HL-60 (cell line): ENCODE results near the gene DCTN1.

Experiments
- DNase-seq, 2 experiments: peaks; one replicate each; pipeline ENCODE4 v3.0.0-alpha.2; 2010 to 2020; ENCODE audit warnings: low read depth in 1 of 2, low spot score in 1 of 2
- H3K27ac ChIP-seq: fragments of 250-450 bp; sonication (Bioruptor Pico); replicated peaks from 2 replicates; pipeline ENCODE4 v1.5.1; 2020; ENCODE audit warnings: mild to moderate bottlenecking, moderate library complexity
- H3K27me3 ChIP-seq: fragments of 250-450 bp; sonication (Bioruptor Pico); 2 replicates; pipeline ENCODE4 v1.5.1; 2021; ENCODE audit warnings: mild to moderate bottlenecking, moderate library complexity; ENCODE audit not compliant: insufficient read depth, poor library complexity, severe bottlenecking
- H3K4me3 ChIP-seq: replicated peaks from 2 replicates; pipeline ENCODE4 v1.5.1; 2011; ENCODE audit warnings: mild to moderate bottlenecking, control low read depth, low read length; ENCODE audit not compliant: insufficient read depth
- GABPA ChIP-seq: IDR thresholded peaks from 2 replicates; pipeline ENCODE4 v1.6.1; 2012; ENCODE audit warnings: low read depth
- POLR2AphosphoS5 ChIP-seq: IDR thresholded peaks from 2 replicates; pipeline ENCODE4 v1.6.1; 2012; ENCODE audit warnings: low read depth
- SPI1 ChIP-seq: IDR thresholded peaks from 2 replicates; pipeline ENCODE4 v1.6.1; 2012; ENCODE audit warnings: low read depth, mild to moderate bottlenecking, borderline replicate concordance
- TF ChIP-seq, protein P1 (sequence below): IDR thresholded peaks from 2 replicates; pipeline ENCODE4 v1.6.1; 2012; ENCODE audit warnings: low read depth; ENCODE audit not compliant: insufficient replicate concordance
- TF ChIP-seq, protein P2 (sequence below): IDR thresholded peaks from one replicate; pipeline ENCODE4 v1.5.1; 2011; ENCODE audit warnings: low read length, control low read depth, inconsistent platforms; ENCODE audit not compliant: insufficient read depth

DCTN1 gene

DNA sequence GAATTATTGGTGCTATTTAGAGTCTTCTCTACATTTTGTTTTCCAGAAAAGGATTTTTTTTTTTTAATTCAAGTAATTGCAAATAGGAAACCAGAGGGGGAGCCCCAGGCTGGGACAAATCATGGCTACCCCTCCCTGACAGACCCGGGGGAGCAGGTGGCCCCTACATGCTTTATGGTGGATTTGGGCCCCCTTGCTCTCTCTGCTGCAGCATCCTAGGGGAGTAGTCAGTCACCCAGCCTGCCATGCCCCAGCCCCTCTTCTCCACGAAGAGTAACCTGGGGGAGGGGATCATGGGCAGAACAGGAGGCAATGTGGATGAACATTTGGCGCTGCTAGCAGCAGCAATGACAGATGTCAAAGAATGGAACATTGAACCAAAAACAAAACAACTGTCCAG lies 36.7 kb upstream of the DCTN1 start:
- no peak for DNase-seq
- H3K27me3 ChIP-seq: peaks cover 30% of the 10 kb centered on the region
- H3K27ac ChIP-seq: no peak overlapping the region
- no peak for TF ChIP-seq SPI1
- TF ChIP-seq, protein P1, sequence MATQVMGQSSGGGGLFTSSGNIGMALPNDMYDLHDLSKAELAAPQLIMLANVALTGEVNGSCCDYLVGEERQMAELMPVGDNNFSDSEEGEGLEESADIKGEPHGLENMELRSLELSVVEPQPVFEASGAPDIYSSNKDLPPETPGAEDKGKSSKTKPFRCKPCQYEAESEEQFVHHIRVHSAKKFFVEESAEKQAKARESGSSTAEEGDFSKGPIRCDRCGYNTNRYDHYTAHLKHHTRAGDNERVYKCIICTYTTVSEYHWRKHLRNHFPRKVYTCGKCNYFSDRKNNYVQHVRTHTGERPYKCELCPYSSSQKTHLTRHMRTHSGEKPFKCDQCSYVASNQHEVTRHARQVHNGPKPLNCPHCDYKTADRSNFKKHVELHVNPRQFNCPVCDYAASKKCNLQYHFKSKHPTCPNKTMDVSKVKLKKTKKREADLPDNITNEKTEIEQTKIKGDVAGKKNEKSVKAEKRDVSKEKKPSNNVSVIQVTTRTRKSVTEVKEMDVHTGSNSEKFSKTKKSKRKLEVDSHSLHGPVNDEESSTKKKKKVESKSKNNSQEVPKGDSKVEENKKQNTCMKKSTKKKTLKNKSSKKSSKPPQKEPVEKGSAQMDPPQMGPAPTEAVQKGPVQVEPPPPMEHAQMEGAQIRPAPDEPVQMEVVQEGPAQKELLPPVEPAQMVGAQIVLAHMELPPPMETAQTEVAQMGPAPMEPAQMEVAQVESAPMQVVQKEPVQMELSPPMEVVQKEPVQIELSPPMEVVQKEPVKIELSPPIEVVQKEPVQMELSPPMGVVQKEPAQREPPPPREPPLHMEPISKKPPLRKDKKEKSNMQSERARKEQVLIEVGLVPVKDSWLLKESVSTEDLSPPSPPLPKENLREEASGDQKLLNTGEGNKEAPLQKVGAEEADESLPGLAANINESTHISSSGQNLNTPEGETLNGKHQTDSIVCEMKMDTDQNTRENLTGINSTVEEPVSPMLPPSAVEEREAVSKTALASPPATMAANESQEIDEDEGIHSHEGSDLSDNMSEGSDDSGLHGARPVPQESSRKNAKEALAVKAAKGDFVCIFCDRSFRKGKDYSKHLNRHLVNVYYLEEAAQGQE: no peak
- TF ChIP-seq GABPA: no peak
- TF ChIP-seq POLR2AphosphoS5: no peak
- TF ChIP-seq, protein P2, sequence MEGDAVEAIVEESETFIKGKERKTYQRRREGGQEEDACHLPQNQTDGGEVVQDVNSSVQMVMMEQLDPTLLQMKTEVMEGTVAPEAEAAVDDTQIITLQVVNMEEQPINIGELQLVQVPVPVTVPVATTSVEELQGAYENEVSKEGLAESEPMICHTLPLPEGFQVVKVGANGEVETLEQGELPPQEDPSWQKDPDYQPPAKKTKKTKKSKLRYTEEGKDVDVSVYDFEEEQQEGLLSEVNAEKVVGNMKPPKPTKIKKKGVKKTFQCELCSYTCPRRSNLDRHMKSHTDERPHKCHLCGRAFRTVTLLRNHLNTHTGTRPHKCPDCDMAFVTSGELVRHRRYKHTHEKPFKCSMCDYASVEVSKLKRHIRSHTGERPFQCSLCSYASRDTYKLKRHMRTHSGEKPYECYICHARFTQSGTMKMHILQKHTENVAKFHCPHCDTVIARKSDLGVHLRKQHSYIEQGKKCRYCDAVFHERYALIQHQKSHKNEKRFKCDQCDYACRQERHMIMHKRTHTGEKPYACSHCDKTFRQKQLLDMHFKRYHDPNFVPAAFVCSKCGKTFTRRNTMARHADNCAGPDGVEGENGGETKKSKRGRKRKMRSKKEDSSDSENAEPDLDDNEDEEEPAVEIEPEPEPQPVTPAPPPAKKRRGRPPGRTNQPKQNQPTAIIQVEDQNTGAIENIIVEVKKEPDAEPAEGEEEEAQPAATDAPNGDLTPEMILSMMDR: no peak
- no peak overlapping the region for H3K4me3 ChIP-seq

DNA sequence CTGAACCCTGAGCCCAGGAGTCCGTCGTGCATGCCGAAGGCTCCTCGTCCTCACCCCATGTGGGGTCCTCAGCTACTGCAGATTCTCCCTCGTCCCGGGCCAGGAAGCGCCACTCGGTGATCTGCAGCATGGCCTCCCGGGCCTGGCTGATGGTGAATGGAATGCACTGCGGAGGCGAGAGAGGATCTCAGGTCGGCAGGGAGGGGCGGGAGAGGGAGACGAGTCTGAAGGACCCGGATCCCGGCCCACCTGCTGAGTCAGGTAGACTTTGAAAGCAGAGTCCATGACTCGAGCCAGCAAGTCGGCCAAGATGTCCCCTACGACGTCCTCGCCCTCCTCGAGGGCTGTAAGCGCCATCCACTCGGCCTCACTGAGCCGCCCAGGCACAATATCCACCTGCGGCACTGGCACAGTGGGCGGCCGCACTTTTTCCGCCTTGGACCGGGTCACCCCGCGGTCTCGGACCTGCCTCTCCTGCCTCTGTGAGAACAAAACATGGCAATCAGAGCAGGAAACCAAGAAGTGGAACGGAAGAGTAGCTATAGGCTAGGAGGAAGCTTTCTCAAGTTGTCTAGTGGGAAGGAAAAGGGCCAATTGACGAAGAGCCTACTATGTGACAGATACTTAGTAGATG lies 35.8 kb upstream of the DCTN1 start:
- Histone ChIP-seq H3K4me3 (no peak overlapping the region), H3K27me3 (peaks cover 30% of the 10 kb centered on the region), H3K27ac (no peak overlapping the region)
- TF ChIP-seq SPI1 (no peak), POLR2AphosphoS5 (no peak), GABPA (no peak)
- TF ChIP-seq, protein P2: no peak
- TF ChIP-seq, protein P1: no peak
- no peak for DNase-seq

DNA sequence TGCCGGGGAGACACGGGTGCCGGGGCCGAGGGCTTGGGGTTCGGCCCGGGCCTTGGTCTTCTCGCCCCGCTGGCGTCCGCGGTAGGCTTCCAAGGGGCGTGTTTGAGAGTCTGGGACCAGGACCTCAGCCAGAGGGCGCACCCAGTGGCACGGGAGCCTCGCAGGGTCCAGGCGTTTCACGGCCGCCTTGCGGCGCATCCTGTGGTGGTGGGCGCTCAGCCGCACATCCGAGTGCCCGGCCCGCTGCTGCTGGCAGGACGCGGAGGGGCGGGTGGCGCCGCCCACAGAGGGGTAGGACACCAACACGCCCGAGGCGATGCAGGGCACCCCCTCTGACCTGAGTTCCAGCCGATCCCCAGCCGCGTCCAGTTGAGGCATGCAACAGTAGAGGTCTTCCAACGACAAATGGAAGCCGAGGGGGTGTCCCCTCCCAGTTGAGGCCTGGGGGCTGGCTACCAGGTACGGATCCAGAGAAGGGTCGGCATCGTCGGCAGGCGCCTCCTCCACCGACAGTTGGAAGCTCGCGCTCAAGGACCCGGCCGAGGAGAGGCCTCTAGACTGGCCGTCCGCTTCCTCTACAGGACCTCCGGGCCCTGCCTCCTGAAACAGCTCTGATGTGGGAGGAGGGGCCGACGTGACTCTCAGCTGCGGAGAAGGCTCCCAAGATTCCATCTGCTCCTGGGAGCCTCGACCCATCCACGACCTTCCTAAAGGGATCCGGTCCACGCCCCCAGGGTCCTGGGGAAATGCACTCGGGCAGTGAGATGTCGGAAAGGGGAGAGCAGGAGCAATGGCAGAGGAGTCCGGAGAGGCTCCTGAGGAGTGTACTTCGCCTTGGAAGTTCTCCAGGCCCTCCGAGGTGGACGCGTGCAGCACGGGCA lies 35.0 kb upstream of the DCTN1 start:
- TF ChIP-seq SPI1: no peak
- TF ChIP-seq POLR2AphosphoS5: no peak
- H3K27me3 ChIP-seq: peaks cover 30% of the 10 kb centered on the region
- H3K4me3 ChIP-seq: no peak overlapping the region
- no peak for DNase-seq
- H3K27ac ChIP-seq: no peak overlapping the region

DNA sequence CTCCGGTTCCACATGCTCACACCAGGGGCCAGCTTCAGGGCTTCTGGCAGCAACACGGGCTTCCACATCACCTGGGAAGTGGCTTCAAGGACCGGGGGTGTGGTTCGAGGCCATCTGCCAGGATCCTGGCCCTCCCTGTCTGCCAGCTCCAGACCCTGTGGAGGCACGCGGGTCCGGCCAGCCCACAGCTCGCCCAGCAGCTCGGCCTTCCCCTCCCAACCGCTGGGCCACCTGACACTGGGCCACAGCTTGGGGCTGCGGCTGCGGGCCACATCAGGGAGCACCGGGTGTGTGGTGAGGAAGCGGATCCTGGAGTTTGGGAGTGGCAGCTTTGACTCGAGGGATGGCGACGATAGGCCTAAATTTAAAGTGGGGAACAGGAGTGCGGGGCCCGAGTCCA lies 34.3 kb upstream of the DCTN1 start:
- DNase-seq: no peak
- TF ChIP-seq SPI1: no peak
- no peak for TF ChIP-seq POLR2AphosphoS5
- TF ChIP-seq, protein P2: no peak
- TF ChIP-seq GABPA: no peak
- TF ChIP-seq, protein P1: no peak
- no peak overlapping the region for H3K4me3 ChIP-seq
- H3K27ac ChIP-seq: no peak overlapping the region
- peaks cover 29% of the 10 kb centered on the region for H3K27me3 ChIP-seq
